Measurements from ENCODE around the gene CCDC191. TPM values are rescaled to one million over a fixed set of nuclear protein-coding genes. Genes with fewer than 3 reads are reported as not detected.

CCDC191 gene
- total and polyA plus RNA-seq, 9 of the 15 experiments (the other 6 are each of a cell fraction or from before 2014, with no cell fraction given) = 0.10 to 0.55 (median 0.22) TPM

DNA sequence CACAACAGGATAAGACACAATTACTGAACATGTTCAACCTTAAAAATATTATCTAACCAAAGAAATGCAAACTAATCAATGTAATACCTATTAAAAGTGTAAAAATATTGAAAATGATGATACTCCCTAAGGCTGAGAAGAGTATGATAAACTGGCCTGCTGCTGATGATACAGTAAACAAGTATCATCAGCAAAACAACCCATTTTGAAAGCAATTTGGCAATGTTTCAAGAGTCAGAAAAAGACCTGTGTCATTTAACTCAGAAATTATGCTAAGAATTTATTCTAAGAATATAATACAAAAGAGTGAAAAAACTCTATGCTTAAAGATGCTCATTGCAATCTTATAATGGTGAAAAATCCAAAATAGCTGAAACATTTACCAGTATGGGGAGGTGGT lies 22.1 kb downstream of the CCDC191 start:
- Histone ChIP-seq H3K36me3 (ENCODE audit: control insufficient read depth, insufficient read depth, low read length) (no peaks in the 10 kb centered on the region; the same call in 2 of the 3 replicates), H3K27me3 (ENCODE audit: control insufficient read depth in 2 of 2, insufficient read depth in 2 of 2, low read length in 2 of 2) (no peaks in the 10 kb centered on the region), H3K9ac (ENCODE audit: insufficient read depth in 1 of 2, low read depth in 2 of 2, low read length in 2 of 2) (no peak overlapping the region), H3K9me3 (replicated peaks; ENCODE audit: control insufficient read depth, insufficient read depth, low read depth, low read length) (no peaks in the 10 kb centered on the region), H3K79me2 (ENCODE audit: control insufficient read depth, insufficient read depth, low read length) (no peaks in the 10 kb centered on the region), H3K9me1 (ENCODE audit: control insufficient read depth, insufficient read depth, low read length) (no peaks in the 10 kb centered on the region), H3K4me2 (ENCODE audit: insufficient read depth, low read length) (no peak overlapping the region), H4K20me1 (replicated peaks; ENCODE audit: control insufficient read depth, insufficient read depth, low read length) (no peaks in the 10 kb centered on the region), H3K4me1 (replicated peaks in 1 of 2; ENCODE audit: control insufficient read depth in 2 of 2, insufficient read depth in 2 of 2, low read length in 2 of 2) (no peaks in the 10 kb centered on the region; a peak in 2 of 5 replicates), H3K27ac (ENCODE audit: extremely low read depth, low read depth, low read length) (no peak overlapping the region), H2AFZ (ENCODE audit: low read depth, low read length) (no peak overlapping the region), H3K4me3 (no peak overlapping the region)
- TF ChIP-seq, protein P1, sequence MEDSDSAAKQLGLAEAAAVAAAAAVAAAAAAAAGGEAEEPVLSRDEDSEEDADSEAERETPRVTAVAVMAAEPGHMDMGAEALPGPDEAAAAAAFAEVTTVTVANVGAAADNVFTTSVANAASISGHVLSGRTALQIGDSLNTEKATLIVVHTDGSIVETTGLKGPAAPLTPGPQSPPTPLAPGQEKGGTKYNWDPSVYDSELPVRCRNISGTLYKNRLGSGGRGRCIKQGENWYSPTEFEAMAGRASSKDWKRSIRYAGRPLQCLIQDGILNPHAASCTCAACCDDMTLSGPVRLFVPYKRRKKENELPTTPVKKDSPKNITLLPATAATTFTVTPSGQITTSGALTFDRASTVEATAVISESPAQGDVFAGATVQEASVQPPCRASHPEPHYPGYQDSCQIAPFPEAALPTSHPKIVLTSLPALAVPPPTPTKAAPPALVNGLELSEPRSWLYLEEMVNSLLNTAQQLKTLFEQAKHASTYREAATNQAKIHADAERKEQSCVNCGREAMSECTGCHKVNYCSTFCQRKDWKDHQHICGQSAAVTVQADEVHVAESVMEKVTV (CRISPR knock-in tag; IDR thresholded peaks at IDR 0.05) = no peak
- TF ChIP-seq POLR2A (conservative IDR thresholded peaks at IDR 0.05) = no peak
- TF ChIP-seq ZKSCAN8 (CRISPR knock-in tag; IDR thresholded peaks at IDR 0.05) = no peak
- no peak for TF ChIP-seq ZBTB1 (CRISPR knock-in tag; IDR thresholded peaks at IDR 0.05; ENCODE audit: borderline replicate concordance, low read depth)
- TF ChIP-seq SRSF9 (IDR thresholded peaks at IDR 0.05; ENCODE audit: borderline replicate concordance, low read depth, low read length) = no peak
- TF ChIP-seq, protein P2, sequence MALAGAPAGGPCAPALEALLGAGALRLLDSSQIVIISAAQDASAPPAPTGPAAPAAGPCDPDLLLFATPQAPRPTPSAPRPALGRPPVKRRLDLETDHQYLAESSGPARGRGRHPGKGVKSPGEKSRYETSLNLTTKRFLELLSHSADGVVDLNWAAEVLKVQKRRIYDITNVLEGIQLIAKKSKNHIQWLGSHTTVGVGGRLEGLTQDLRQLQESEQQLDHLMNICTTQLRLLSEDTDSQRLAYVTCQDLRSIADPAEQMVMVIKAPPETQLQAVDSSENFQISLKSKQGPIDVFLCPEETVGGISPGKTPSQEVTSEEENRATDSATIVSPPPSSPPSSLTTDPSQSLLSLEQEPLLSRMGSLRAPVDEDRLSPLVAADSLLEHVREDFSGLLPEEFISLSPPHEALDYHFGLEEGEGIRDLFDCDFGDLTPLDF (CRISPR knock-in tag; IDR thresholded peaks at IDR 0.05) = no peak
- TF ChIP-seq ZNF431 (CRISPR knock-in tag; IDR thresholded peaks at IDR 0.05) = no peak
- TF ChIP-seq PTRF (tag; IDR thresholded peaks at IDR 0.05) = no peak
- no TSS peak for BruUV-seq (replicated peaks)
- ChIA-PET POLR2A (no interaction called here), CTCF (ENCODE audit: low intra/inter-chr PET ratio) (no interaction called here)
- intact Hi-C loops (cut with micrococcal nuclease) (no loop called here), in situ Hi-C loops (cut with MboI) (no loop called here)
- ATAC-seq (no peak), FAIRE-seq (no peak), DNase-seq (ENCODE audit: extremely low read depth in 1 of 4, low spot score in 3 of 4) (no peak)

Data from K562 (cell line).